CD4-positive, alpha-beta T cell treated with Interleukin-6 for 4 hours (primary cell): ENCODE data around the gene TSPYL1.

Experiments
- DNase-seq: peaks from one replicate; pipeline ENCODE4 v3.0.0-alpha.2; 2020; ENCODE audit warnings: mixed read lengths

The TSPYL1 gene

DNA sequence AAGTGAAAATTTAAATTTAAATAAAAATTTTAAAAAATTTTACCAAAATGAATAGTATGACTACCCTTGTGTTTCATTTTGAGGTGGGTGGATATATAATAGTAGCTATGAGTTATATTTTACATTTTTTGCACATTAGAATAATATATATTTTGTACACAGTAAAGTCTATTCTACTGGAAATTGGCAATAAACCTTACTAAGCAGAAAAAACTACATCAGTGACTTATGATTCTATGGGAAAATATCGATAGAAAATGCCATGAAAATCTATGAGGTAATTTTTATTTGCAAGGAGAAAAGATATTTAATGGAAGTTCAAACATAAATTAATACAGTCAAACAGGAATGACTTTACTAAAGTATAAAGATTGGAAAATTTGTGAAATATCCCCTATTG is 23.0 kb downstream of the TSPYL1 start:
- no peak for DNase-seq

DNA sequence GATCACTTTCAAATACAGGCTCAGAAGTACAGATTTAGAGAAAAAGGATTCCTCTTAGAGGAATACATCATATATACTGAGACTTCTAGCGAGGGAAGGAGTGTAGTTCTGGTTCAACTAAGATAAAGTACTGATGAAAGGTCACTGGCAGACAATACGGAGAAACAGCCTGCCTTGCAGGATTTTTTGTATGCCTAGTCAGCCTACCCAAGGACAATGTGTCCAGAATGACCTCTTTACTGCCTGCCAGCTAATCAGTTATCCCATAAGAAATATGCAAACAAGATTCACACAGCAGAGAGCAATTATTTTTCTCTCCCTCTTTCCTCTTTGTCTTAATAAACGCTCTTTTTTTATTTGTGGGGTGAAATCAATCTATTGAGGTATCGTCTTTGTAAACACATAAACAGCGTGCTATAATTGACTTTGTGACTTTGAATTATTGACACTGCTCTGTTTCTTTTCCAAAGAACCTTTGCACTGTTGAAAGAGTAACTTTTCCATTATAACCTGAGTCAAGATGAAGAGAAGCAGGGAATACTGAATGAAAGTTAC is 24.4 kb downstream of the TSPYL1 start:
- DNase-seq, result no peak

DNA sequence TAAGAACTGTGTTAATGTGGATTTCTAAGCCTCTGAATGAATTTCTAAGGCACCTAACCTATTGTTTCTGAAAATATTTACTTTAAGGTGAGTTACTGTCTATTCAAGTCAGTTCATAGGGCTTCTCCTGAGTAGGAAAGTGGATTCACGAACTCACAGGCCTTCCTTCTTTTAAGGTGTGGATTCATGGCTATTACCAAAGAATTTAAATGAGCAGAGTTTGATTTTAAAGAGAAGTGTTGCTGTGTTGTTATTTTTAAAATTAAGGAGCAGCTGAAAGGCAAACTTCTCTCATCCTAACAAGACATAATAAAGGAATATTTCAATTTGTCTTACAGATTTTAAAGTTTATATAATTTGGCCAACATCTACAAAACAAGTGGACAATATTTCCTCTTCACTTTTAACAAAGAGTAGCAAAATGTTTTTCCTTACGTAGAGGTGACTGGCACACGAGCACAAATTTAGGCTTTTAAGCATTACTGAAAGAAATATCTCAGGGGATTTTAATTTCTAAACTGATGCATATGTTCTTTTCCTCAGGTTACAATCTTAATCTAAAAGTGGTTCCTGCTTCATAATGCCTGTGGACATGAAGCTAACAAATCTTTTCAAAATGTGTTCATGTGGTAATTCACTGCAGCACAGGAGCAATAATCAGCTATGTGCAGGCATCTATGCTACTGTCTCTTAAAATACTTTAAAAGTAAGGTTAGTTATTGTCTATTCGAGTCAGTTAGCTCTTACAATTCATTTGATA is 25.3 kb downstream of the TSPYL1 start:
- no peak for DNase-seq

DNA sequence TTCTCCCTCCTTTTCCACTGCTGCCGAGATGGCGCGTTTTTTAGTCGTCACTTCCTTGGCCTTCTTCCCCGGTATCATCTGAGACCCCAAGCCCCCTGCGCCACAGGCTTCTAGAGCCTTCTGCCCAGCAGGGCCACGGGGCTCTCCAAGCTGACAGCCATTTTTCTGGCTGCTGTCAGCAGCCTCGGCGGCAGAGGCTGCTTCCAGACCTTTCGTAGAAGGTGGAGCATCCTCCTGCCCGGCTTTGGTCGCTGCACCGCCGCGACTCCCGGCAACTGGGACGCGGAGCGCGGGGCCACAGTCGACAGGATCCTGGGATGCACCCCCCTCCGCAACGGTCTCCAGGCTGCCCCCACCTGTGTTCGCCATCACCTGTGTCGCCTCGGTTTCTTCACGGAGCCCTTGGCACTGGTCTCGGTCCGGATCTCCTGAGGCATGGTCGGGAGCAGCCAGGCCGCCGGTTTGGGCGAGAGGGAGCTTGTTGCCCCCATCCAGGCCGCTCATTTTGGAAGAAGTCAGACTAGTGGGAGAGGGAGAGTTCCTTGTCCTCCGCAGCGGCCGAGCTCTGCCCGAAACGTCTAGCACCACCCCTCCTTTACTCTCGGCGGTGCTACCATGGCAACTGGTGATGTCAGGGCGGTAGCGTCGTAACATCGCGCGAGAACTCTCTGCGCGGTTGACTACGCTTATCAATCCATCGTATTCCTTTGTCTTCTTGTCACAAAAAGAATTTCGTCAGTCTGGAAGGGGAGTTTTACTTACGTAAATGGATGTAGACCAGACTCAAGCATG is 26.0 kb downstream of the TSPYL1 start, which contains the start of gene TSPYL4:
TSPYL4 (minus strand) TSS at position 571 of the 792 bp plus-strand sequence; CDS start at position 504, 67 bp downstream.
- DNase-seq, result peak; percentile 92

DNA sequence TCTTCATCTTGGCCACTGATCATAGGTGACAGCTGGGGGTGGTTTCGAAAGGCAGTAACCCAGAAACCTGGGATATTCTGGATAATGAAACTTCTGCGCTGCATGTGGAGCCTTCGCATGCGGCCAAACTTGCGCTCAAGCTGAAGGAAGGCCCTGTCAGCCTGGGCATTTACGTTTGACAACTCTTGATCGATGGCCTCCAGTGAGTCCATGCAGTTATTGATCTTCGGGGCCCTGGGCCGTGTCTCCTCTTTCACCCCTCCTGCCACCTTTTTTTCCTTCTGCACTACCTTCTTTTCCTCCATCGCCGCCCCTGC is 26.6 kb downstream of the TSPYL1 start:
- DNase-seq, result no peak

DNA sequence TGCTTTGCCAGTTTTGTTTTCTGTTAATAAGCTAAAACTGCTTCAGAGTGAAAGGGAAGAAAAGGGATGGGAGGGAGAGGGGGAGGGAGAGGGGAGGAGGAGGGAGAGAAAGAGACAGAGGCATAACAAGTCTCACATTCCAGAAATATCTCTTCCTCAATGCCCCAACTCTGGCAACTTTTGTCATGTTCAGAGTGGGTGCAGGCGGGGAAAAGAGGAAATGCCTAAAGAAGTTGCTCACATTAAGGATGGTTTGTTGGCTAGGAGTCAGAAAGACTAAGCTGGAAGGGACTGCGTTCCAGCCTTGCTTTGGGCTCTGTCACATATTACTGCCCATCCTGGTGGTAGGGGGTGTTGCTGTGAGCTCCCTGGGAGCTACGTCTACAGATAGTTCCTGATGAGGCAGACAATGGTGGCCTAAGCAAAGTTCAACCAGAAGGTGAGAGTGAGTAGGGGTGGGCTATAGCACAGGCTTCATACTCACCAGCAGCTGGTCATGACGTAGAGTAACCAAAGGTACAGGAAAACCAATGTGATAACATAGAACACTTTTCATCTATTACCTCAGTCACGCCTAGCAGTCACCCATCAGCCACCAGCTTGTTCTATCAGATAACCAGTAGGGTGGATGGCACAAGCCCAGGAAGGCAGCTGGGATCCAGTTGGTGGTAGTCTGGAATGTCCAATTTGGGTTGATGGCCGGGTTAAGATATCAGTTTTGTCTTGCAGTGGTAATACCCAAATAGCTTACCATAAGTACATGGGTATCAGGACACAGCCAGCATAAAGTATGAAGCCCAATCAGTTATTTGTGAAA is 28.0 kb downstream of the TSPYL1 start:
- DNase-seq, result no peak

DNA sequence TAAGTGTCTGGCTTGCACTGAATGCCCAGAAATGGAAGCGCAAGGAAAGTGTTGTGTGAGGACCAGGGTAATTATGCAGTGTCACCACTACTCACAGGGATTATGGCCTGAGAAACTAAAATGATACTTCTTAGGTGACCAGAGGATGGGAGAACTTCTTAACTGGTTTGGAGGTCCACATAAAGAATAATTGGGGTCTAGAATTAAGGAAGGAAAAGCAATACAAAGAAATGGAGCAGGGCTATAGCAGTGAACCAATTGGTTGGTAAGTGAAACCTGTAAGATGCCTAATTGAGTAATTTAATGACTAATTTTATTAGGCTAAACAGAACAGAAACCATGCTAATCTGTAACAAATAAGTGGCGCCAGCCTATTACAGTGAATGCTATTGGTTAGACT is 31.2 kb downstream of the TSPYL1 start:
- DNase-seq, result no peak

DNA sequence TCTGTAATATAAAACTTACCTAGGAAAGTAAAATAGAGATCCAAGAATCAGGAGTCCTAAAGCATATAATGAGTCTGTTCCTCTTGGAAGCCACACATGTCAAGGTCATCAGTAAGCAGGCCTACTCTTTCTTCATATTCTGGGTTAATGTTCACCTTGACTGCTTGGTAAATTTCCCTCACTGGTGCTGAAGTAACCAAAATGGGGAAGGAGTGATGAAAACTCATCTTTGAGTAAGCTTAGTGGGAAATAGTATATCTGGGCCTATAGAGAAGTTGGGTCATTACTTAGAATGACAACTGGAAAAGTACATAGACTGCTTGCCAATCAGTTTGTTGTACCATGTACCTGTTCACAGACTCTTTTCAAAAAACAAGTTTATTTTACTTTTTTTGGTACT is 32.4 kb downstream of the TSPYL1 start:
- DNase-seq, result no peak

DNA sequence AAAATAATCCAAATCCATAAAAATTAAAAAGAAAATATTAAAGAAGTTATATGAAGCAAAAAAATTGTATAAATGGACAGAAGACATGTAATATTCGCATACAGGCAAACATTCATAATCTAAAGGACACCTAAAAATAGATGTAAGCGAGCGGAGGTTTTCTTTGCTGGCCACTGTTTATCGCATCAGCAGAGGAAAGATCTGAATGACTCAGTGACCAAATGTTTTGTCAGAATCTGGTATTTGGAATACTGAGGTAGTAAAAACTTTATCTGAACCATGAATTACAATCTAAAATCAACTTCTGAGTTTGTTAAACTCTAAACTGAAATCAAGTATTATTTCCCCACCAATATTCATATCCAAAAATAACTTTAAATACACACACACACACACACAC is 33.6 kb downstream of the TSPYL1 start:
- DNase-seq, result no peak

DNA sequence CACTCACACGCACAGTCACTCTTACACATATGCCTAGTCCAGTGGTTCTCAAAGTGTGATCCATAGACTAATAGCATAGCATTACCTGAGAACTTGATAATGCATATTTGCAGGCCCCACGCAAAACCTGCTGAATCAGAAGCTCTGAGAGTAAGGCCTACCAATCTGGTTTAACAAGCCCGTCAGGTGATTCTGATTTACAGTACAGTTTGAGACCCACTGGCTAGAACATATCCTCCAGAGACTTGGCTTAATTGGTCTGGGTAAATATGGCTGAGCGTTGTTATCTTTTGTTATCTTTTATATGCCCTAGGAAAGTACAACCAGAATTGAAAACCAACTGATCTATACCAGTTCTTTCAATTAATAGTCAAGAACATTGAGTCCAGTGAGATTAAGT is 35.4 kb downstream of the TSPYL1 start:
- no peak for DNase-seq

DNA sequence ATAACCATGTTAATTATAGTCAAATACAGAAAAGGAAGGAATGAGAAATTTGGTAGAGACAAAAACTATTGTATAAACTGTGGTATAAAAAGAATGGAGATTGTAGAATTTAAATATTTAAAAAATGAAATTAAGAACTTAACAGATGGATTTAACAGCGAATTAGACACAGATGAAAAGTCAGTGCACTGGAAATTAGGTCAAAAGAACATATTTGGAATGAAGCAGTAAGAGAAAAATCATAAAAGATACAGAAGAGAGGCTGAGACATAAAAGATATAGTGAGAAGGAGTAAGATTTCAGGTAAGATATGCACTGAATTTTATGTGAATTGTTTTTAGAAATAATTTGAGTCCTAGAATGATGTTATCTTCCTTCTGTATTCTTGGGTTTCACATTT is 39.9 kb downstream of the TSPYL1 start:
- no peak for DNase-seq

DNA sequence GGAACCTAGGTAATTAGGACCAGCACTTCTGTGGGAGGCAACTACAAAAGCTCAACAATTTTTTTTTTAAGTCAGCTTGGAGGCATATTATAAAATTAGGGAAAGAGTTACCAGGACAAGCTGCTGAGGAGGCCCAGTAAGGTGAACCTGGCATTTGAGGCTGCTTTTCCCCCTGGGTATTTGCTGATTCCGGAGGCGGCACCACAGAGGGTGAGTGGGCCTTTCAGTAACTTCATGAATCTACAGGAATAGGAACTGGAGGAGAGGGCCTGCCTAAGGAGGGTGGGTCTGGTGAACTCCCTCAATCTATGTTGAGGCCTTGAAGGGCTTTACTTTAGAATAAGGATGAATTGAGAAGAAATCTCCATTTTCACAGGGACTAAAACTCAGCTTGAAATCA is 40.5 kb downstream of the TSPYL1 start:
- no peak for DNase-seq

DNA sequence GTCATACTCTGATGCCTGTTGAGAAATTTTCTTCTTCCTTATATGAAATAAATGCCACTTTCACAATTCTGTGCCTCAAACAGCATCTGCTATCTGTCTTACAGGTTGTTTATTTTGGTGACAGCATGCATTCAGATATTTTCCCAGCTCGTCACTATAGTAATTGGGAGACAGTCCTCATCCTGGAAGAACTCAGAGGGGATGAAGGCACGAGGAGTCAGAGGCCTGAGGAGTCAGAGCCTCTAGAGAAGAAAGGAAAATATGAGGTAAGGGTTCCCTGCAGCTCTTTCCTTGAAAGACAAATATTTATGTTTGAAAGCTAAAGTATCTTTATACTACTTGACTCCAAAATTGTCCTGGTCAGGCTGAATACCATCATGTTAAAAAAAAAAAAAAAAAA is 41.6 kb downstream of the TSPYL1 start:
- DNase-seq, result no peak

DNA sequence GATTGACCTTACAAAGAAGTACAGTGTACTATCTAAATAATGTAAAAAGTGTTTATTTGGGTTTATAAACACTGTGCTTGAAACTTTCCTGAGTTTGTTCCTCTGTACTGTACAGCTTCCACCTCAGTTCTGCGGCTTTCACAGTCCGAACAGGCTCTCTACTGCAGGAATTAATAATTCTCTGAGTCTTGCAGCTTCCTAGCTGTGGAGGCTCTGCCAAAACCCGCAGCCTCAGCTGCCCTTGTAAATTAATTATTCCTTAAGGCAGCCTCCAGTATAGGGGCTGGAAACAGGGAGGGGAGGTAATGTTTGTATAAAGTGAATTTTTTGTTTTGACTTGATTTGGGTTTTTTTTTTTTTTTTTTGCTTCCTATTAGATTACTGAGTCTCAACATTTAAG is 45.0 kb downstream of the TSPYL1 start:
- no peak for DNase-seq

DNA sequence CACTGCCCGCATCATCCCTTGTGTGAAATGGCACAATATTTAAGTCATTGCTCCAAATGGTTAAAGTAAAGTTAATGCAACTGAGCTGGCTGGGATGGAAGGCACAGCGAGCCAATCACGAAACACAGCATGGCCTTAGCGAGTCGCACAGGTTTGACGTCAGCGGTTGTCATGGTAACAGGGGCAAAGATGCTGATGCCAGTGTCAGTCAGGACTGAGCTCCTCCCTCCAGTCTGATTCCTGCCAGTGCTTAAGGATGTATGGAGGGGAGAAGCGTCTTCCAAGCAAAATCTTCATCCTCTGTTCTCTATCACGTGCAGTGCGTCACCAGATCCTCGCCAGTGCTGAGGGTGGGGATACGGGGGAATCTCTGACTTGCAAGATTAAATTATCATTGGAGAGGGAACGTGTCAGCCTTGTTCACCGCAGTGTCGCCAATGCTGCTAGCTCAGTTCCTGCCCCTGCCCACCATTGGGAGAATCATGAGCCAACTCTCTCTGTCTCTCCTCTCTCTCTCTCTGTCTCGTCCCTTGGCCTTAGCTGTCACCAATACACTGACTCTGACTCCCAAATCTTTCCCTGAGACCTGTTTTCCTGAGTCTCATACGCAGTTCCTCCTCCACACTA is 50.3 kb downstream of the TSPYL1 start:
- DNase-seq, result no peak
